IPS-11a (cell line): ENCODE data around the gene THSD4.
"Not testable (repeated sequence)": the region's sequence is repeated elsewhere in the genome, so short reads cannot be mapped to it uniquely, and the experiment has no call there.

ENCODE experiments used
- H3K4me3 ChIP-seq: one replicate; pipeline ENCODE4 v1.5.1; 2013; ENCODE audit warnings: low read depth, low read length, control low read depth

Gene THSD4

GRCh38 chr15:71185706-71186105 is 70.4 kb downstream of the THSD4 start:
- no peak overlapping the region for H3K4me3 ChIP-seq

DNA sequence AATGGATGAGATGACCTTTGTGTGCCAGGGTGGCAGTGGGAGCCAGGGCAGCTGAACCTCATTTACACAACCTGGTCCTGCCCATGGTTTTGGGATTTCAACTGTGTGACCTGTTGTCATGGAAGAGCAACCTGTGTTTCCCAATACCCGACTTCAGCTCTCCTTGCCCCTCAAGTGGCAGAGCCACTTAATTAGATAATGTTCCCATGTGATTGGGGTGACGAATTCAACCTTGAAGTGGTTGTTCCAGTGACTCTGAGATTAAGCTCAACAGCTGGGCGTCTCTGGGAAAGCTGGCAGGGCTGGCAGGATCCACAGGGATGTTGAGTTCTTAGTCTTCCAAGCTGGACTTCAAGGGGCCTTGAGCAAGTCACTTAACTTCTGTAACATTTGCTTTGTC is 71.0 kb downstream of the THSD4 start:
- H3K4me3 ChIP-seq, result no peak overlapping the region

GRCh38 chr15:71187078-71187477 is 71.8 kb downstream of the THSD4 start:
- H3K4me3 ChIP-seq, result no peak overlapping the region

DNA sequence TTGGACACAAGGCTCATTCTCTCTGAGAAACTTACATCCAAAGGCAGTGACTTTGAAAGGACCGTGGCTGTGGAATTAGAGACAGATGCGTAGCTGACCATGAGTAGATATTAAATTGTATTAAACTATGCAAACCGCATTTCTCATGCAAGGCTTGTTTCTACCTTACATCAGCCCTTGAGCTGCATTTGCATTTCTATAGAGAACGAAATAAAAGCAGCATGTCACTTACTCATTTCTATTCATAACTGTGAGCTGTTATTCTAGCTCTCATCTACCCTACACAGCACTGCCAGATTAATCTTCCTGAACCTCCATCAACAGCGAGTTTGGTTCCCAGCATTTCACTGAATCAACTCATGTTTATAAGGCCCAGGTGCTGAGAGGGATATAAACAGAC is 72.3 kb downstream of the THSD4 start:
- H3K4me3 ChIP-seq, result no peak overlapping the region

GRCh38 chr15:71189718-71190117 is 74.4 kb downstream of the THSD4 start:
- H3K4me3 ChIP-seq, result no peak overlapping the region

DNA sequence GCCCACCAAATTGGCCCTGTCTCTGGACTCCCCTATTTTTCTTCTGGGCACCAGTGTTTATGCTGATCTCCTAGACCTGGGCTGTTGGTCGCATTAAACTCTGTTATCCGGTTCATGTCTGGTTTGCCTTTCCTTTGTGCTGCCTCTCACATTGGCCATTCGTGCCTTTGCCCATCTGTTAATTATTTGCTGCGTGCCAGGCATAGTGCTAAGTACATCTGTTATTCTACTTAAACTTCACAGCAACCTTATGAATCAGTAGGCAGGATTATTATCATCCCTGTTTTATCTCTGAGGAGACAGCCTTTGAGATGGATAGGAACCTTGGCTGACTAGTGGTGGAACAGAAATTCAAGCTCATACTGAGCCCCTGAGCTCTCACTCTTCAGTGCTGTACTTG is 76.0 kb downstream of the THSD4 start:
- no peak overlapping the region for H3K4me3 ChIP-seq

- no peak overlapping the region for H3K4me3 ChIP-seq
Measured at GRCh38 chr15:71192816-71193215, 77.5 kb downstream of the THSD4 start.

DNA sequence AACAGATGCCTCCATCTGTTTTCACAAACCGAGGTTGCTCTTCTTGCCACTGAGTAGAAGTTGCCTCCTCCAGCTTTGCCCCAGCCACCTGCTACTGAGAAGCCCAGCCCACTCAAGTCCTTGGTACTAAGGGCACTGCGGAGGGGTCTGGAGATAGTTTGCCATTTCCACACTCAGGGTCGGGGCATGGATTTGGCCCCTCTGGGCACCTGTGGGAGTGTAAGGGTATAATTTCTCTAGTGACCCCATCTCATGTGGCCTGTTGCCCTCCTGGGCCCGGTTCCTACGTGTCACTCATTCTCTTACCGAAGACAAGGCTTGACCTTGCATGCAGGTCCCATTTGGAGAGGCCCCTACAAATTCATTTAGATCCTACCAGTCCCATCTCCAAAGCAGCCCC is 79.0 kb downstream of the THSD4 start:
- no peak overlapping the region for H3K4me3 ChIP-seq

DNA sequence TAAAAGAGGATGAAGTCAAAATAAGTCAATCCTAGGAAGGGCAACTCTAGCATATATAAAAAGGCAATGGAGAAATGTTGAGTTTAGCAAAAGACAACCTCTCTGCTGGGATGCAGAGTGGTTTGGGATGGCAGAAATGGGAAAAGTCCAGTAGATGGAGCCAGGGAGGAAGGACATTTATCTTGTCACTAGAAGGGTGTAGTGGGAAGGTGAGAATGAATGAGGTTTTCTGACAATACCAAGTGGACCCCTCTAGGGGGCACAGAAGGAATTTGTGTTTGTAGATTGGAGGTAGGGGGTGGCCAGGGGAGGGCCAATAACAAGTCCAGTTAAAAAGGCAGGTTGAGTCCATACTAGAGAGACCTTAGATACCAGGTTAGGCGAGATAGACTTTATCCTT is 80.0 kb downstream of the THSD4 start:
- no peak overlapping the region for H3K4me3 ChIP-seq

- H3K4me3 ChIP-seq, result no peak overlapping the region
Measured at GRCh38 chr15:71197620-71198019, 82.3 kb downstream of the THSD4 start.

GRCh38 chr15:71198846-71199245 is 83.6 kb downstream of the THSD4 start:
- H3K4me3 ChIP-seq, result no peak overlapping the region

DNA sequence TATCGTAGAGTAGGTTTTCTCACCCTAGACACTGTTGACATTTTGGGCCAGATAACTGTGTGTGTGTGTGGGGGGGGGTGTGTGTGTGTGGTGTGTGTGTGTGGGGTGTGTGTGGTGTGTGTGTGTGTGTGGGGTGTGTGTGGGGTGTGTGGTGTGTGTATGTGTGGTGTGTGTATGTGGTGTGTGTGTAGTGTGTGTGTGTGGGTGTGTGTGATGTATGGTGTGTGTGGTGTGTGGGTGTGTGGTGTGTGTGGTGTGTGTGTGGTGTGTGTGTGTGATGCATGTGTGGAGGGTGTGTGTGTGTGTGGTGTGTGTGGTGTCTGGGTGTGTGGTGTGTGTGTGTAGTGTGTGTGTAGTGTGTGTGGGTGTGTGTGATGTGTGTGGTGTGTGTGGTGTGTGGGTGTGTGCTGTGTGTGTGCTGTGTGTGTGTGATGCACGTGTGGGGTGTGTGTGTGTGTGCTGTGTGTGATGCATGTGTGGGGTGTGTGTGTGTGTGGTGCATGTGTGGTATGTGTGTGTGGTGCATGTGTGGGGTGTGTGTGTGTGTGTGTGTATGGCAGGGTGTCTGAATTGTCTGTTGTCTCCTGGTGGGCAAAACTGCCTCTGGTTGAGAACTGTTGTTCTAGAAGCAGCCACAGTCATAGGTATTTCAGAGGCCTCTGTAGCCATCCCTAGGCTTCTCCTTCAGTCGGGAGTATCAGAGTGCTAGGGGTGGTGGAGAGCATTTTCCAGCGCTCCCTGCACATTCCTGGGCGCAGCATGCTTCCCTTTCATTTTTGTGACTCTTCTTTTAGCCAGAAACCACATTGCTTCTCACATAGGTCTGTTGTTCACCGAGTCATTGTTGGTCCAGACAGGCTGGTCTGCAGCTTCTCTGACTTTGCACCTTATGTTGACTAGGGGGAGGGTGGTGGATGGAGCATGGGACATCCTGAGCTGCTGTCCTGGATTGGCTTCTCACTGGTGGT is 84.4 kb downstream of the THSD4 start:
- H3K4me3 ChIP-seq, result no peak overlapping the region

GRCh38 chr15:71201477-71201876 is 86.2 kb downstream of the THSD4 start:
- no peak overlapping the region for H3K4me3 ChIP-seq

- no peak overlapping the region for H3K4me3 ChIP-seq
Measured at GRCh38 chr15:71202712-71203111, 87.4 kb downstream of the THSD4 start.

DNA sequence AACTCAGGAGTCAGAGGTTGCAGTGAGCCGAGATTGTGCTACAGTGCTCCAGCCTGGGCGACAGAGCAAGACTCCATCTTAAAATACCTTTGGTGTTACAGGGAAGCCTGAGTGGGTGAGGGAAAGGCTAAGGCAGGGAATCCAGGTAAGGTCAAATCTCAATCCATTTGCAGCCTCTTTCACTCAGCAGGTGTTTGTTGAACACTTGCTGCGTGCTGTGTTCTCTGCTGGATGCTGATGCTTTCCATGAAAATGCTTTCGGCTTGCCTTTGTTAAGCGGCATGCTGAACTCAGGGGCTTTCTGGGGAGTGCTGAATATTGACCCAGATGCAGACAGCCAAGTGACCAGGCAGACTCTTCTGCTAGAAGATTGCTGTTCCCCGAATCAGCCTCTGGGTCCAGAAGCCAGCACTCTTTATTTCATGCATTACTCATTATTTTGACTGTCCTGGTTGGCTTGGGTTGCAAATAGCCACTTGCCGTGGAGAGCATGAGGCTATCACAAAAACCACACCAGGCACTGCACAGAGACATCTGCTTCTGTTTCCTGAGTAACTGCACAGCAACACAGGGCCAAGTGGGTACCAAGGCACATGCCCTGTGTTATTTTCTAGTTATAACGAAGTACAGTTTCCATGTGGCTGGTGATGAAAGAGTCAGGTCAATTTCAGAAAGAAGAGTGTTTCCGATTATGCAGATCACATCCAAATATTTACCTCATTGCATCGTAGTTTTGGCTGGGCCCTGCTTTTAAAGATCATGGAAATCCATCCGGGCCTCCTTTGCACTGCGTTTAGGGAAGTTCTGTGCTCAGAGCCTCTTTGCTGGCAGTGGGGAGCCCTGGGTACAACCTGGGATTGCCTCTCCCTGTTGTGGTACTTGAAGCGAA is 88.6 kb downstream of the THSD4 start:
- no peak overlapping the region for H3K4me3 ChIP-seq

DNA sequence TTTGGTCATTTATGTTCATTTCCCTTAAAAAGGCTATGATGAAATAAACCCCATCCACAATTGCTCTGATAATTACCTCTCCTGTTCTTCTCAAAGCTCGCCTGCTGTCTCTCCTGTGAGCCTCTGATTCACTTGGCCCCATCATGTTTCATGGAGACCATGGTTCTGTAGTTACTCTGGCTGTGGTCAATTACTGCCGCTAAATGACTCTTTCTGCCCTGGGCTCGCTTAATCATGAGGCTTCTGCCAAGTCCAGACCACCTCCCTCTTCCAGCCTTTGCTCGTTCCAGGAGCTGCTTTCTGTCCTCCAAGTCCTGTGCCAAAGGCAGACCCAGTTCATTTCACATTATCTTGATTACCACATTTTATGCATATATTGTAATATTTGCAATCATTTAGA is 91.9 kb downstream of the THSD4 start:
- H3K4me3 ChIP-seq, result no peak overlapping the region

- no peak overlapping the region for H3K4me3 ChIP-seq
Measured at GRCh38 chr15:71212146-71212545, 96.9 kb downstream of the THSD4 start.

GRCh38 chr15:71213943-71214342 is 98.7 kb downstream of the THSD4 start:
- not testable (repeated sequence) for H3K4me3 ChIP-seq

DNA sequence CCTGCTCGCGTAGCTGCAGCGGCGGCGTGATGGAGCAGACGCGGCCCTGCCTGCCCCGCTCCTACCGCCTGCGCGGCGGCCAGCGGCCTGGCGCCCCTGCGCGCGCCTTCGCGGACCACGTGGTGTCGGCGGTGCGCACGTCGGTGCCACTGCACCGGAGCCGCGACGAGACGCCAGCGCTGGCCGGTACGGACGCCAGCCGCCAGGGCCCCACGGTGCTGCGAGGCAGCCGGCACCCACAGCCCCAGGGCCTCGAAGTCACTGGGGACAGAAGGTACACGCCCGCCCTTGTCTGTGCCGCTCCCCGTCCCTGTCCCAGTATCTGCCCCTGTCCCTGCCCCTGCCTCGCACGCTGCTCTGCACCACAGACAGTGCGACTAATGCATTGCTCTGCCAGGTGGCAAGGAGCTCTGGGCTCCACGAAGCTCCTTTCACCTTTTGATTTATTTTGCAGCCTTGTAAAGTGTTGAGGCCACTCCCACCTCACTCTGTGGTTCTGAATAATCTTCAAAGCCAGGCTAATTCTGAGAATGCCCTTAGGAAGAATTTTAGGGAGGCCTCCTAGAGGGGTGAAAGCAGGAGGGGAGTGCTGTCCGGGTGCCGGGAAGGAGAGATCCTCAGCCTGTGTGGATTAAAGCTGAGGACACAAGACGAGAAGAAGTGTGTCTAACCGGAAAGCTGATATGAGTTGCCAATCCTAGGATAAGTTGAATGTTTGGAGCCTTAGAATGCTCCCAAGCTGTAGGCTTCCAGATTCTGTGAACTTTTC is 100.0 kb downstream of the THSD4 start:
- no peak overlapping the region for H3K4me3 ChIP-seq

GRCh38 chr15:71218272-71218805 is 103.1 kb downstream of the THSD4 start:
- no peak overlapping the region for H3K4me3 ChIP-seq

GRCh38 chr15:71219101-71219500 is 103.8 kb downstream of the THSD4 start:
- H3K4me3 ChIP-seq, result no peak overlapping the region
